Omental fat pad (tissue), 4 donors: ENCODE results near the gene PRSS57. TPM values are rescaled to one million over a fixed set of nuclear protein-coding genes. Genes with fewer than 3 reads are reported as not detected.
A peak's percentile ranks its signal among the peaks of the same experiment; 100 is the strongest.
"Not testable (repeated sequence)": the region's sequence is repeated elsewhere in the genome, so short reads cannot be mapped to it uniquely, and the experiment has no call there.

Experiments
- ATAC-seq: fragments of 150-250 bp; one replicate; pipeline ENCODE4 v1.9.1; 2016; ENCODE audit warnings: mild to moderate bottlenecking, moderate library complexity; ENCODE audit not compliant: low FRiP score
- DNase-seq: peaks from one replicate; pipeline ENCODE4 v3.0.0-alpha.2; 2019; ENCODE audit warnings: low spot score
- total RNA-seq, 4 donors: library from RNA; depleted of rRNA; stranded (reverse); fragments of >200 nt; gene quantifications; one replicate each; pipeline ENCODE4 v1.1.0, GENCODE V29; 2016
- TF ChIP-seq, protein P1 (sequence below), 3 donors: fragments of 450-650 bp; IDR thresholded peaks; one replicate each; pipeline ENCODE4 v1.5.1; 2016 to 2017; ENCODE audit warnings: antibody characterized with exemption in 3 of 3, mild to moderate bottlenecking in 3 of 3, moderate library complexity in 2 of 3

Gene PRSS57
- total RNA-seq, result under 1 TPM in 1 of 4 donors, not detected in 3; 0.95 TPM

GRCh38 chr19:695352-695949 lies at the start of gene PRSS57:
Gene PRSS57 (minus strand): TSS chr19:695452. CDS start chr19:695430, 22 bp downstream.
- TF ChIP-seq, protein P1, sequence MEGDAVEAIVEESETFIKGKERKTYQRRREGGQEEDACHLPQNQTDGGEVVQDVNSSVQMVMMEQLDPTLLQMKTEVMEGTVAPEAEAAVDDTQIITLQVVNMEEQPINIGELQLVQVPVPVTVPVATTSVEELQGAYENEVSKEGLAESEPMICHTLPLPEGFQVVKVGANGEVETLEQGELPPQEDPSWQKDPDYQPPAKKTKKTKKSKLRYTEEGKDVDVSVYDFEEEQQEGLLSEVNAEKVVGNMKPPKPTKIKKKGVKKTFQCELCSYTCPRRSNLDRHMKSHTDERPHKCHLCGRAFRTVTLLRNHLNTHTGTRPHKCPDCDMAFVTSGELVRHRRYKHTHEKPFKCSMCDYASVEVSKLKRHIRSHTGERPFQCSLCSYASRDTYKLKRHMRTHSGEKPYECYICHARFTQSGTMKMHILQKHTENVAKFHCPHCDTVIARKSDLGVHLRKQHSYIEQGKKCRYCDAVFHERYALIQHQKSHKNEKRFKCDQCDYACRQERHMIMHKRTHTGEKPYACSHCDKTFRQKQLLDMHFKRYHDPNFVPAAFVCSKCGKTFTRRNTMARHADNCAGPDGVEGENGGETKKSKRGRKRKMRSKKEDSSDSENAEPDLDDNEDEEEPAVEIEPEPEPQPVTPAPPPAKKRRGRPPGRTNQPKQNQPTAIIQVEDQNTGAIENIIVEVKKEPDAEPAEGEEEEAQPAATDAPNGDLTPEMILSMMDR (IDR thresholded peaks at IDR 0.05), result no peak
- ATAC-seq, result peak; percentile 39

DNA sequence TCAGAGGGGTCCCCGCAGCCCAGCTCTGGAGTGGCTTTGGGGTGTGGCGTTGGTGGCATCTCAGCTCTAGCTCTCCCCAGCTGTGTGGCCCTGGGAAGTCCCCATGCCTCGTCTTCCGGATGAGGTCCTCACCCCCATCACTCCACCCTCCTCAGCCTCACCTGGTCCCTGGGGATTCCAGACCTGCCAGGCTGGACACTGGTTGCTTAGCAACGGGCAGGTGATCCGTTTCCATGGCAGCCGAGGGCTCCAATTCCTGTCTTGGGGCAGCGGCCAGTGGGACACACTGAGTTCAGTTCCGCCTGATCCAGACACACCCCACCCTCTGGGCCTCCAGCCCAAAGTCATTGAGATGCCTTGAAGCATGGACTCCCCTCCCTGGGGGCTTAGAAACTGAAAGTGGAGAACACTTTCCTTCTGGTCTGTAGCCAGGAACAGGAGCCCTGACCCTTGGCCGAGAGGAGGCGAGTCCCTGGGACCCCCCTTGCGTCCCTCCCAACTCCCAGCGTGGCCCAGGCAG lies 48.0 kb upstream of the PRSS57 start:
- TF ChIP-seq, protein P1 (IDR thresholded peaks at IDR 0.05), result no peak
- ATAC-seq, result peak; percentile 24
- no peak for DNase-seq

More at GRCh38 chr19:695352-695949, at the start of gene PRSS57:
- DNase-seq, result no peak

- DNase-seq (no peak), ATAC-seq (no peak)
- TF ChIP-seq, protein P1 (IDR thresholded peaks at IDR 0.05), result no peak
These were observed 47.4 kb upstream of the PRSS57 start for GRCh38 chr19:742540-743075.

DNA sequence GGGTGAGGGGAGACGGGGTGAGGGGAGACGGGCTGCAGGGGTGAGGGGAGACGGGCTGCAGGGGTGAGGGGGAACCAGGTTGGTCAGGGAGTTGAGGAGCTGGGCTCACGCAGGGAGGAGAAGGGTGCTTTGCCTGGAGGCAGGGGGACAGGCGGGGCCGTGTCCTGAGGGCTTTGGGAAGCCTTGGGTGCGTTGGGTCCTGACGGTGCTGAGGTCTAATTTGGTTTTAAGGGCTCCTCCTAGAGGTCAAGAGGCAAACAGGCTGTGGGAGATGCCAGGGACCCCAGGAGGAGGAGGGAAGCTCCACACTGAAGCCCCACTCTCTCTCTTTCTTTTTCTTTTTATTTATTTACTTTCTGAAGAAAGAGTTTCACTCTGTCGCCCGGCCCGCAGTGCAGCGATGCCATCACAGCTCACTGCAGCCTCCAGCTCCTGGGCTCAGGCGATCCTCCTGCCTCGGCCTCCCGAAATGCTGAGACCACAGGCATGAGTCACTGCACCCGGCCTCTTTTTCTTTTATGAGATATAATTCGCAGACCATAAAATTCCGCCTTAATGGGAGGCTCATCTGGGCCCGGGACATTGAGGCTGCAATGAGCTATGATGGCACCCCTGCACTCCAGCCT lies 46.4 kb upstream of the PRSS57 start:
- no peak for ATAC-seq
- TF ChIP-seq, protein P1 (IDR thresholded peaks at IDR 0.05), result no peak
- no peak for DNase-seq

- ATAC-seq, DNase-seq: not testable (repeated sequence)
These were observed 45.7 kb upstream of the PRSS57 start for GRCh38 chr19:740816-741505.

- DNase-seq (no peak), ATAC-seq (no peak)
- TF ChIP-seq, protein P1 (IDR thresholded peaks at IDR 0.05), result no peak
These were observed 44.9 kb upstream of the PRSS57 start for GRCh38 chr19:739998-740715.
